Skeletal muscle satellite cell (primary cell): Measurements from ENCODE around the gene KIF20A. TPM values are rescaled to one million over a fixed set of nuclear protein-coding genes. Genes with fewer than 3 reads are reported as not detected.
A peak's percentile ranks its signal among the peaks of the same experiment; 100 is the strongest.
"Not testable (repeated sequence)": the region's sequence is repeated elsewhere in the genome, so short reads cannot be mapped to it uniquely, and the experiment has no call there.

Experiments used
- H3K27me3 ChIP-seq: 2 replicates; pipeline ENCODE4 v1.7.0; 2013; ENCODE audit warnings: low read length; ENCODE audit not compliant: control insufficient read depth, insufficient read depth
- H3K36me3 ChIP-seq: 2 replicates; pipeline ENCODE4 v1.7.0; 2013; ENCODE audit warnings: mild to moderate bottlenecking, control low read depth, low read length; ENCODE audit not compliant: insufficient read depth
- H3K4me1 ChIP-seq: 2 replicates; pipeline ENCODE4 v1.7.0; 2013; ENCODE audit warnings: low read length; ENCODE audit not compliant: control insufficient read depth, insufficient read depth
- H3K4me2 ChIP-seq: 2 replicates; pipeline ENCODE4 v1.7.0; 2013; ENCODE audit warnings: mild to moderate bottlenecking, low read length
- H3K4me3 ChIP-seq: 2 replicates; pipeline ENCODE4 v1.7.0; 2013; ENCODE audit warnings: low read length
- H3K9ac ChIP-seq: 2 replicates; pipeline ENCODE4 v1.7.0; 2013; ENCODE audit warnings: mild to moderate bottlenecking, low read depth, low read length, moderate library complexity
- H3K9me3 ChIP-seq: replicated peaks from 2 replicates; pipeline ENCODE4 v1.7.0; 2013; ENCODE audit warnings: mild to moderate bottlenecking, control low read depth, low read length
- total RNA-seq: library from RNA; depleted of rRNA; stranded (reverse); fragments of >200 nt; gene quantifications from 2 replicates; pipeline ENCODE4 v1.2.3, GENCODE V29; 2012; rRNA removed

Gene KIF20A
- 24.8 and 48.9 TPM in 2 replicates for total RNA-seq

GRCh38 chr5:138178516-138179276 is at the start of gene KIF20A, which contains the start of gene BRD8:
Gene KIF20A, plus strand, starts transcription at chr5:138179112. Its CDS starts 569 bp downstream, at chr5:138179681.
Gene BRD8, minus strand, starts transcription at chr5:138178630. Its CDS starts 16 bp downstream, at chr5:138178614.
- peaks cover 47% of the 10 kb centered on the region for H3K36me3 ChIP-seq
- H3K4me2 ChIP-seq = peak within 1 kb of the TSS; percentile 88
- no peaks in the 10 kb centered on the region for H3K27me3 ChIP-seq
- no peaks in the 10 kb centered on the region for H3K9me3 ChIP-seq
- H3K9ac ChIP-seq = peak within 1 kb of the TSS; percentile 94
- peak within 1 kb of the TSS; percentile 84 for H3K4me3 ChIP-seq
- H3K4me1 ChIP-seq = peaks cover 19% of the 10 kb centered on the region

GRCh38 chr5:138129347-138129746 is 49.6 kb upstream of the KIF20A start:
- H3K27me3 ChIP-seq = peaks cover 12% of the 10 kb centered on the region
- no peak overlapping the region for H3K4me2 ChIP-seq
- H3K4me3 ChIP-seq = no peak overlapping the region
- H3K4me1 ChIP-seq = no peaks in the 10 kb centered on the region
- H3K9me3 ChIP-seq = no peaks in the 10 kb centered on the region
- H3K36me3 ChIP-seq = no peaks in the 10 kb centered on the region
- no peak overlapping the region for H3K9ac ChIP-seq

GRCh38 chr5:138132543-138132942 is 46.4 kb upstream of the KIF20A start:
- H3K9ac ChIP-seq = no peak overlapping the region
- H3K27me3 ChIP-seq = peaks cover 13% of the 10 kb centered on the region
- H3K4me2 ChIP-seq = no peak overlapping the region
- H3K4me1 ChIP-seq = no peaks in the 10 kb centered on the region
- H3K9me3 ChIP-seq = no peaks in the 10 kb centered on the region
- H3K36me3 ChIP-seq = no peaks in the 10 kb centered on the region
- H3K4me3 ChIP-seq = no peak overlapping the region

- H3K4me1 ChIP-seq = no peaks in the 10 kb centered on the region
- no peak within 1 kb of the TSS for H3K9ac ChIP-seq
- no peaks in the 10 kb centered on the region for H3K9me3 ChIP-seq
- H3K4me2 ChIP-seq = peak within 1 kb of the TSS; percentile 70
- no peaks in the 10 kb centered on the region for H3K36me3 ChIP-seq
- H3K4me3 ChIP-seq = peak within 1 kb of the TSS; percentile 62
- peaks cover 4% of the 10 kb centered on the region for H3K27me3 ChIP-seq
Measured at GRCh38 chr5:138138949-138139780, 39.7 kb upstream of the KIF20A start, which contains the start of gene NME5. Gene NME5, minus strand, starts transcription at chr5:138139428. Its CDS starts 648 bp downstream, at chr5:138138780.

GRCh38 chr5:138139781-138140090 is 39.2 kb upstream of the KIF20A start:
- no peak overlapping the region for H3K4me2 ChIP-seq
- H3K4me3 ChIP-seq = no peak overlapping the region
- no peaks in the 10 kb centered on the region for H3K36me3 ChIP-seq

GRCh38 chr5:138140268-138140667 is 38.6 kb upstream of the KIF20A start:
- H3K4me1 ChIP-seq = no peaks in the 10 kb centered on the region
- H3K9ac ChIP-seq = no peak overlapping the region
- no peaks in the 10 kb centered on the region for H3K36me3 ChIP-seq
- no peak overlapping the region for H3K4me3 ChIP-seq
- no peaks in the 10 kb centered on the region for H3K9me3 ChIP-seq
- no peak overlapping the region for H3K4me2 ChIP-seq
- peaks cover 4% of the 10 kb centered on the region for H3K27me3 ChIP-seq

More at GRCh38 chr5:138139781-138140090, 39.2 kb upstream of the KIF20A start:
- no peak overlapping the region for H3K9ac ChIP-seq
- H3K9me3 ChIP-seq = no peaks in the 10 kb centered on the region
- H3K4me1 ChIP-seq = no peaks in the 10 kb centered on the region
- peaks cover 4% of the 10 kb centered on the region for H3K27me3 ChIP-seq

- Histone ChIP-seq H3K9ac (no peak overlapping the region), H3K9me3 (no peaks in the 10 kb centered on the region), H3K27me3 (no peaks in the 10 kb centered on the region), H3K36me3 (no peaks in the 10 kb centered on the region), H3K4me3 (no peak overlapping the region), H3K4me1 (no peaks in the 10 kb centered on the region), H3K4me2 (no peak overlapping the region)
Measured at GRCh38 chr5:138141734-138142133, 37.2 kb upstream of the KIF20A start.

- not testable (repeated sequence) for H3K4me2 ChIP-seq, H3K9ac ChIP-seq, H3K27me3 ChIP-seq, H3K4me1 ChIP-seq, H3K9me3 ChIP-seq, H3K4me3 ChIP-seq, H3K36me3 ChIP-seq
Measured at GRCh38 chr5:138143578-138143977, 35.3 kb upstream of the KIF20A start.

- no peaks in the 10 kb centered on the region for H3K36me3 ChIP-seq
- peaks cover 13% of the 10 kb centered on the region for H3K4me1 ChIP-seq
- H3K9me3 ChIP-seq = no peaks in the 10 kb centered on the region
- H3K4me2 ChIP-seq = no peak overlapping the region
- no peaks in the 10 kb centered on the region for H3K27me3 ChIP-seq
- H3K9ac ChIP-seq = no peak overlapping the region
- no peak overlapping the region for H3K4me3 ChIP-seq
Measured at GRCh38 chr5:138148811-138149210, 30.1 kb upstream of the KIF20A start.

- Histone ChIP-seq H3K36me3 (no peaks in the 10 kb centered on the region), H3K9ac (no peak overlapping the region), H3K9me3 (no peaks in the 10 kb centered on the region), H3K4me3 (no peak overlapping the region), H3K4me2 (no peak overlapping the region), H3K27me3 (no peaks in the 10 kb centered on the region), H3K4me1 (peaks cover 13% of the 10 kb centered on the region)
Measured at GRCh38 chr5:138149530-138149929, 29.4 kb upstream of the KIF20A start.

- not testable (repeated sequence) for H3K9me3 ChIP-seq, H3K4me2 ChIP-seq, H3K4me3 ChIP-seq, H3K9ac ChIP-seq, H3K4me1 ChIP-seq, H3K27me3 ChIP-seq
- peaks cover 44% of the 10 kb centered on the region for H3K36me3 ChIP-seq
Measured at GRCh38 chr5:138155977-138156376, 22.9 kb upstream of the KIF20A start.
